Heart left ventricle (tissue), 16 donors: ENCODE measurements around the gene GJB2. TPM values are rescaled to one million over a fixed set of nuclear protein-coding genes. Genes with fewer than 3 reads are reported as not detected.

Source experiments
- ATAC-seq, 4 donors: fragments of 200-7000 bp; cut with Tn5 transposase; one replicate each; pipeline ENCODE4 v1.9.1; 2020 to 2022; ENCODE audit warnings: moderate library complexity in 4 of 4, mild to moderate bottlenecking in 3 of 4, moderate number of reproducible peaks in 1 of 4
- DNase-seq, 5 donors: peaks; one replicate each; pipeline ENCODE4 v3.0.0-alpha.2; 2020
- H3K27ac ChIP-seq, 12 donors: fragments of 200-600 bp; sonication (generic) in 4 of 12; one replicate each; pipeline versions ENCODE4 v1.5.0 to v1.8.0; 2016 to 2022; ENCODE audit warnings: mild to moderate bottlenecking in 2 of 12
- H3K27me3 ChIP-seq, 9 donors: fragments of 200-600 bp; sonication (generic) in 2 of 9; one replicate each; pipeline versions ENCODE4 v1.5.1 to v1.8.0; 2016 to 2022; ENCODE audit warnings: mild to moderate bottlenecking in 3 of 9
- H3K36me3 ChIP-seq, 9 donors: fragments of 200-600 bp; sonication (generic) in 2 of 9; one replicate each; pipeline versions ENCODE4 v1.5.0 to v1.8.0; 2018 to 2022; ENCODE audit warnings: mild to moderate bottlenecking in 2 of 9
- H3K4me1 ChIP-seq, 12 donors: fragments of 200-600 bp; sonication (generic) in 4 of 12; one replicate each; pipeline versions ENCODE4 v1.5.0 to v1.8.0; 2016 to 2022; ENCODE audit warnings: mild to moderate bottlenecking in 3 of 12
- H3K4me3 ChIP-seq, 12 donors: fragments of 200-600 bp; sonication (generic) in 4 of 12; one replicate each; pipeline versions ENCODE4 v1.5.0 to v1.8.0; 2017 to 2022; ENCODE audit warnings: mild to moderate bottlenecking in 9 of 12, moderate library complexity in 4 of 12
- H3K9me3 ChIP-seq, 12 donors: fragments of 200-600 bp; sonication (generic) in 4 of 12; one replicate each; pipeline versions ENCODE4 v1.5.0 to v1.8.0; 2016 to 2022; ENCODE audit warnings: mild to moderate bottlenecking in 1 of 12
- CTCF ChIP-seq, 12 donors: fragments of 200-600 bp; sonication (generic) in 4 of 12; IDR thresholded peaks; one replicate each; pipeline versions ENCODE4 v1.5.0 to v1.8.0; 2018 to 2022; ENCODE audit warnings: antibody characterized with exemption in 12 of 12, mild to moderate bottlenecking in 5 of 12
- POLR2A ChIP-seq, 2 donors: fragments of 450-650 bp; IDR thresholded peaks; one replicate each; pipeline ENCODE4 v1.6.1; 2017; ENCODE audit warnings: antibody characterized with exemption in 2 of 2, mild to moderate bottlenecking in 2 of 2, moderate library complexity in 2 of 2
- WGBS, 4 donors: extraction: QIAGEN DNeasy Blood & Tissue Kit in 2 of 4; methylation state at CpG; one replicate each; pipeline versions ENCODE4 v1.1.5 to v1.1.7; 2013 to 2018; 5-methylcytosine and 5-hydroxymethylcytosine counted together
- intact Hi-C, 10 donors: fragments of 100-400 bp; cut with DNase I; formaldehyde crosslinking; loops; one replicate each; pipeline versions ENCODE4 v1.11.1 to v1.14.2; 2022
- polyA plus RNA-seq, 2 donors: library from polyadenylated mRNA; stranded (reverse); fragments of 200-250 nt; gene quantifications; one replicate each; pipeline ENCODE4 v1.2.3, GENCODE V29; 2013
- total RNA-seq, 9 donors: library from RNA; depleted of rRNA in 2 of 9; stranded (reverse); fragments of >200 nt in 2 of 9; fragmentation: NEBNext Ultra II Directional in 3 of 9; extraction: Animal tissue kit (Norgen Biotek cat#: 25700) in 3 of 9; gene quantifications; one replicate each; pipeline versions ENCODE4 v1.1.0 to v1.2.4, GENCODE V29; 2016 to 2023
- donor health status: ischemic (EF 13 %, LVEDD 7.1; RV severe dilation, severe dysfunction).
- donor health status: healthy with polysubstance abuse.
- donor health status: DM: no; HTN: yes; CAD: no.
- donor health status: DM: no; HTN: no; CAD: no.
- donor health status: ischemic (EF 25% LVEDD 6.9; RV normal size, moderate dysfunction).
- donor health status: ischemic (EF 25% LVEDD 5.7; RV mildly dilated, moderate dysfunction).
- donor health status: healthy.
- donor health status: DM: yes; HTN: yes; CAD: no.
- donor health status: ischemic (EF 35%, LVEDD 5.7; RV mildly dilated, moderate dysfunction).
- donor health status: nonischemic (EF 11% LVEDD 7.7; RV severe dilation, severe dysfunction).
- donor health status: DM: yes; HTN: yes; CAD: no.
- donor health status: PGD.
- donor health status: ischemic (EF 29% LVEDD 5.4; RV normal size, mild dysfunction).
- donor health status: nonischemic (EF 23%, LVEDD 6.1; RV moderate dilation, normal function).

The GJB2 gene
- total and polyA plus RNA-seq, 11 donors: 0.10 to 2.0 (median 0.26) TPM; not detected in 1

- DNase-seq (no peak), ATAC-seq (peak in 2 of 4 donors; percentile 26 to 51)
- peaks cover 0 to 15% (median 4%) of the 10 kb centered on the region in 12 donors for H3K4me1 ChIP-seq
- H3K4me3 ChIP-seq: peak within 1 kb of the TSS; percentile 13 to 51 (median 32)
- peaks cover 17 to 64% (median 29%) of the 10 kb centered on the region in 9 donors for H3K27me3 ChIP-seq
- 1 to 2% (median 1%) methylated on average over 25 to 85 of the region's 85 CpGs for WGBS, 4 donors
- H3K27ac ChIP-seq: no peak within 1 kb of the TSS
- no peaks in the 10 kb centered on the region for H3K36me3 ChIP-seq
- intact Hi-C loops: no loop called here
- TF ChIP-seq POLR2A (IDR thresholded peaks at IDR 0.05): no peak
- TF ChIP-seq CTCF (IDR thresholded peaks at IDR 0.05): no peak
- no peaks in the 10 kb centered on the region for H3K9me3 ChIP-seq
Measured at GRCh38 chr13:20231839-20232555, 39.3 kb upstream of the GJB2 start, which contains the start of gene GJB6. Gene GJB6, minus strand, starts transcription at chr13:20232319. Its CDS starts 8,839 bp downstream, at chr13:20223480.

GRCh38 chr13:20230913-20231838 is 38.4 kb upstream of the GJB2 start:
- intact Hi-C loops: no loop called here
- H3K4me3 ChIP-seq: peak overlapping the region in 9 of 12 donors; percentile 13 to 51 (median 36)
- H3K27ac ChIP-seq: no peak overlapping the region
- no peak for DNase-seq
- H3K27me3 ChIP-seq: peaks cover 17 to 62% (median 29%) of the 10 kb centered on the region in 9 donors
- H3K36me3 ChIP-seq: no peaks in the 10 kb centered on the region
- no peaks in the 10 kb centered on the region for H3K9me3 ChIP-seq
- no peak for ATAC-seq
- TF ChIP-seq CTCF (IDR thresholded peaks at IDR 0.05) (no peak), POLR2A (IDR thresholded peaks at IDR 0.05) (no peak)
- peaks cover 0 to 15% (median 4%) of the 10 kb centered on the region in 12 donors for H3K4me1 ChIP-seq
- 30 to 32% (median 31%) methylated on average over 22 to 30 of the region's 30 CpGs for WGBS, 4 donors

- H3K9me3 ChIP-seq: no peaks in the 10 kb centered on the region
- peaks cover 0 to 15% (median 4%) of the 10 kb centered on the region in 12 donors for H3K4me1 ChIP-seq
- no peak overlapping the region for H3K27ac ChIP-seq
- intact Hi-C loops: no loop called here
- no peaks in the 10 kb centered on the region for H3K36me3 ChIP-seq
- DNase-seq (no peak), ATAC-seq (no peak)
- WGBS, 4 donors: 53 to 62% (median 60%) methylated on average over 5 to 6 of the region's 6 CpGs
- H3K27me3 ChIP-seq: peaks cover 15 to 49% (median 22%) of the 10 kb centered on the region in 9 donors
- no peak overlapping the region for H3K4me3 ChIP-seq
- TF ChIP-seq CTCF (IDR thresholded peaks at IDR 0.05) (no peak), POLR2A (IDR thresholded peaks at IDR 0.05) (no peak)
Measured at GRCh38 chr13:20227730-20228129, 35.0 kb upstream of the GJB2 start.

GRCh38 chr13:20227288-20227687 is 34.5 kb upstream of the GJB2 start:
- WGBS, 4 donors: 80 to 93% (median 83%) methylated on average over 8 of the region's 8 CpGs
- no peak for TF ChIP-seq POLR2A (IDR thresholded peaks at IDR 0.05)
- TF ChIP-seq CTCF (IDR thresholded peaks at IDR 0.05): no peak
- H3K27me3 ChIP-seq: peaks cover 12 to 44% (median 18%) of the 10 kb centered on the region in 9 donors
- intact Hi-C loops: no loop called here
- no peaks in the 10 kb centered on the region for H3K9me3 ChIP-seq
- H3K4me1 ChIP-seq: peaks cover 0 to 12% (median 3%) of the 10 kb centered on the region in 12 donors
- no peaks in the 10 kb centered on the region for H3K36me3 ChIP-seq
- no peak overlapping the region for H3K27ac ChIP-seq
- DNase-seq: no peak
- ATAC-seq: no peak
- no peak overlapping the region for H3K4me3 ChIP-seq
